Testis (tissue), 3 donors: ENCODE measurements around the gene WDR17. TPM values are rescaled to one million over a fixed set of nuclear protein-coding genes. Genes with fewer than 3 reads are reported as not detected.
A peak's percentile ranks its signal among the peaks of the same experiment; 100 is the strongest.

ENCODE experiments used
- DNase-seq: peaks from one replicate; pipeline ENCODE4 v3.0.0-alpha.2; 2019
- H3K27ac ChIP-seq, 2 donors: fragments of 200-600 bp; sonication (generic); one replicate each; pipeline ENCODE4 v1.5.1; 2019
- H3K27me3 ChIP-seq: fragments of 200-600 bp; sonication (generic); one replicate; pipeline ENCODE4 v1.5.1; 2019
- H3K36me3 ChIP-seq: fragments of 200-600 bp; sonication (generic); one replicate; pipeline ENCODE4 v1.5.1; 2017; ENCODE audit warnings: low read depth; ENCODE audit errors: missing control alignments
- H3K4me1 ChIP-seq: fragments of 200-600 bp; sonication (generic); one replicate; pipeline ENCODE4 v1.5.1; 2019
- H3K4me3 ChIP-seq, 2 donors: fragments of 200-600 bp; sonication (generic); one replicate each; pipeline ENCODE4 v1.5.1; 2017 to 2019
- H3K9me3 ChIP-seq: fragments of 200-600 bp; sonication (generic); one replicate; pipeline ENCODE4 v1.5.1; 2017
- POLR2A ChIP-seq: fragments of 450-650 bp; IDR thresholded peaks from one replicate; pipeline ENCODE4 v1.6.1; 2017; ENCODE audit warnings: antibody characterized with exemption, mild to moderate bottlenecking, moderate library complexity
- WGBS, 2 donors: methylation state at CpG; one replicate each; pipeline ENCODE4 v1.1.5; 2018; 5-methylcytosine and 5-hydroxymethylcytosine counted together
- intact Hi-C: fragments of 100-400 bp; cut with DNase I; formaldehyde crosslinking; loops from one replicate; pipeline ENCODE4 v1.15.1; 2023; ENCODE audit warnings: low total_unique reads
- polyA plus RNA-seq: library from polyadenylated mRNA; stranded (reverse); fragments of 350-450 nt; fragmentation: Illumina TruSeq; extraction: RNeasy Lipid Tissue Mini Kit (QIAGEN cat#74804); gene quantifications from one replicate; pipeline ENCODE4 v1.2.3, GENCODE V29; 2014; ENCODE audit warnings: low read depth, low replicate concordance; ENCODE audit not compliant: insufficient read depth
- total RNA-seq, 2 donors: library from RNA; depleted of rRNA; stranded (reverse); fragments of >200 nt; gene quantifications; one replicate each; pipeline ENCODE4 v1.2.3, GENCODE V29; 2016
- TF ChIP-seq, protein P1 (sequence below), 3 experiments: fragments of 450-650 bp in 2 of 3; fragments of 200-600 bp in 1 of 3; sonication (generic) in 1 of 3; IDR thresholded peaks; one replicate each; pipeline ENCODE4 v1.5.1; 2016 to 2019; ENCODE audit warnings: antibody characterized with exemption in 3 of 3, mild to moderate bottlenecking in 2 of 3, moderate library complexity in 1 of 3

WDR17 gene
- total and polyA plus RNA-seq, 3 donors from 2014 or later: 4.8 to 10.2 (median 9.3) TPM

DNA sequence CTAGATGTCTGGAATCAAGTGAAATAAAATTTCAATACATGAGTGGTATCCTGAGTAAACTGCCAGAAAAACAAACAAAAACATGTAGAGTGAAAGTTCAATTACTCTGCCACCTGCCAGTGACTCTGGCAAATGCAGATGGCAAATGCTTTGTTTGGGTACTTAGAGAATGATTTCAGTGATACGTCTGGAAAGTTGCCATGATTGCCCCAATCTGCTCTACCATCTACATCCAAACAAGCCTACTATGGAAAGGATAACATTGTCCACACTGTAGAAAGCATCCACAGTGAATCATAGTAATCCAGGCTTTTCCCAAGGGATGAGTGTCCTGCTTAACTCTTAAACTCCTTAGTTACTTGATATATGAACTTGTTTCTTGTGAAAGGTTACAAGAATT, 126.3 kb downstream of the WDR17 start:
- WGBS, 2 donors: 36 to 61% methylated on average over 1 of the region's 1 CpG
- no peak overlapping the region for H3K4me3 ChIP-seq
- H3K36me3 ChIP-seq: no peaks in the 10 kb centered on the region
- H3K4me1 ChIP-seq: no peaks in the 10 kb centered on the region
- TF ChIP-seq, protein P1, sequence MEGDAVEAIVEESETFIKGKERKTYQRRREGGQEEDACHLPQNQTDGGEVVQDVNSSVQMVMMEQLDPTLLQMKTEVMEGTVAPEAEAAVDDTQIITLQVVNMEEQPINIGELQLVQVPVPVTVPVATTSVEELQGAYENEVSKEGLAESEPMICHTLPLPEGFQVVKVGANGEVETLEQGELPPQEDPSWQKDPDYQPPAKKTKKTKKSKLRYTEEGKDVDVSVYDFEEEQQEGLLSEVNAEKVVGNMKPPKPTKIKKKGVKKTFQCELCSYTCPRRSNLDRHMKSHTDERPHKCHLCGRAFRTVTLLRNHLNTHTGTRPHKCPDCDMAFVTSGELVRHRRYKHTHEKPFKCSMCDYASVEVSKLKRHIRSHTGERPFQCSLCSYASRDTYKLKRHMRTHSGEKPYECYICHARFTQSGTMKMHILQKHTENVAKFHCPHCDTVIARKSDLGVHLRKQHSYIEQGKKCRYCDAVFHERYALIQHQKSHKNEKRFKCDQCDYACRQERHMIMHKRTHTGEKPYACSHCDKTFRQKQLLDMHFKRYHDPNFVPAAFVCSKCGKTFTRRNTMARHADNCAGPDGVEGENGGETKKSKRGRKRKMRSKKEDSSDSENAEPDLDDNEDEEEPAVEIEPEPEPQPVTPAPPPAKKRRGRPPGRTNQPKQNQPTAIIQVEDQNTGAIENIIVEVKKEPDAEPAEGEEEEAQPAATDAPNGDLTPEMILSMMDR (IDR thresholded peaks at IDR 0.05): no peak
- TF ChIP-seq POLR2A: no peak
- H3K9me3 ChIP-seq: no peaks in the 10 kb centered on the region
- H3K27ac ChIP-seq: no peak overlapping the region
- DNase-seq: no peak
- no peaks in the 10 kb centered on the region for H3K27me3 ChIP-seq
- intact Hi-C loops: no loop called here

DNA sequence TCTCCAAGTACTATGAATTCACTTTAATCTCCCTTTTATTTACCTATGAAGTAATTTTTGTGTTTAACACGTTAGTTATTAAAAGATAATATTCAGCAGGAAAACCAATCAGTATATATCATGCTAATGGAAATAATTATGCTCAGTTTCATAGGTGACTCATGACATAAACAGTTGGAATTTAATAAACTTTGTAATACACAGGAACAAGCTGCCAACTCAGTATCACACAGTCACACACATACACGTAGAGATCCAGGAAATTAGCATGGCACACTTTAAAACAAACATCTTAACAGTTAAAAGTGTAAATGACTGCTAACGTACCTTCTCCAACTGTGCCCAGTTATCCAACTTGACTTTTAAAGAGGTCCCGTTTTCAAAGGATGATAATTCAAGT, 127.5 kb downstream of the WDR17 start:
- WGBS, 2 donors: 50% methylated on average over 4 of the region's 4 CpGs
- no peak for DNase-seq
- no peaks in the 10 kb centered on the region for H3K27me3 ChIP-seq
- intact Hi-C loops: no loop called here
- no peaks in the 10 kb centered on the region for H3K4me1 ChIP-seq
- TF ChIP-seq, protein P1 (IDR thresholded peaks at IDR 0.05): no peak
- TF ChIP-seq POLR2A: no peak
- H3K27ac ChIP-seq: no peak overlapping the region
- H3K4me3 ChIP-seq: no peak overlapping the region
- no peaks in the 10 kb centered on the region for H3K9me3 ChIP-seq
- H3K36me3 ChIP-seq: no peaks in the 10 kb centered on the region

DNA sequence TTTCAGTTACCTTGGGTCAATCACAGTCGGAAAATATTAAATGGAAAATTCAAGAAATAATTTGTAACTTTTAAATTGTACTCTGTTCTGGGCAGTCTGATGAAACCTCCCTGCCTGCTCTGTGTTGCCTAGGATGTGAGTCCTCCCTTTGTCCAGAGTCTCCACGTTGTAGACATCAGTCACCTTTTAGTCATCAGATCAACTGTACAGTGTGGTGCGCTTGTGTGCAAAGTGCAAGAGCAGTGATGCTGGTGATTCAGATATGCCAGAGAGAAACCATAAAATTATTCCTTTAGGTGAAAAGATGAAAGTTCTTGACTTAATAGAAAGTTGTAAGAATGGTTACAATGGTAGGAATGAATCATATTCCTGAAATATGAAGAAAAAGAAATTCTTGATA, 128.3 kb downstream of the WDR17 start:
- intact Hi-C loops: no loop called here

DNA sequence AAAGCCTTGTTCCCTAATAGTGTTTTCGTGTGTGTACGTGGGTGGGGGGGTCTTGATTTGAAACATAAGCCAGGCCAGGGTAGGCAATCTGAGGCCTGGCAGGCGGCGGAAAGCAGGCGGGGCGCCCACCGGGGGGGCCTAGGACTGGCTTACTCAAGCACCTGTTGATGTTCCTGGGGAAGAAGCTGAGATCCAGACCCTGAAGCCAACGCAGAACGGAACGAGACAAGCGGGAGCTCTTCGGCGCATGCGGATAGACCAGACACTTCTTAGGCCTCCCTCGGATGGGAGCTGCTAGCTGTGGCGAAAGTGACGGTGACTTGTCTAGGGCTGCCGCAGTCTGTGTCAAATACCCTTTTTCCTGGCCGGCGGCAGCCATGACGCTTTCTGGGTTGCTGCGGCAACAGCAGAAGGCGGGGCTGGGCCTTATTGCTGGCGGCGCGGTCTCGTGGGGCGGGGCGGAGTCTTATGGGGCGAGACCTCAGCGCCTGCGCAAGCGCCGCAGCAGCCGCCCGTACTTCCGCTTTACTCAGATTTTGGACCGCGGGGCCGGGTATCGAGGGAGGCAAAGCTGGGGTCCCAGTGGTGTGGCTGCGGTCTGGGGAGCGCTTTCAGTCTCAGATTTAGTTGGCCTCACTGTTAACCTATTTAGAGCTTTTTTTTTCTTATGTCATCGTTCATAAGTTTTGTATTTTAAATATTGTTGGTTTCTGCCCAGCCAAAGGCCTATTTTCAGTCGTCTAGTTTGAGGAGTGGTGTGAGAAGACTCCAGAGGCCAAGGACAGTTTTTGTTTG, 129.7 kb downstream of the WDR17 start, which contains the start of gene SPATA4:
Gene SPATA4 (minus strand): TSS at position 402 of the 795 bp plus-strand sequence. CDS start 23 bp downstream, at position 379.
- Histone ChIP-seq H3K4me3 (peak within 1 kb of the TSS; percentile 64 to 76), H3K9me3 (no peaks in the 10 kb centered on the region), H3K36me3 (no peaks in the 10 kb centered on the region), H3K27me3 (no peaks in the 10 kb centered on the region), H3K4me1 (no peaks in the 10 kb centered on the region), H3K27ac (peak within 1 kb of the TSS; percentile 52 to 73)
- WGBS, 2 donors: 0% methylated on average over 44 of the region's 45 CpGs
- TF ChIP-seq, protein P1 (IDR thresholded peaks at IDR 0.05): no peak
- no peak for TF ChIP-seq POLR2A
- DNase-seq: peak; percentile 97
- intact Hi-C loops: no loop called here

More for the DNA sequence above, 128.3 kb downstream of the WDR17 start:
- Histone ChIP-seq H3K4me3 (no peak overlapping the region), H3K27me3 (no peaks in the 10 kb centered on the region), H3K9me3 (no peaks in the 10 kb centered on the region), H3K36me3 (no peaks in the 10 kb centered on the region), H3K4me1 (no peaks in the 10 kb centered on the region), H3K27ac (no peak overlapping the region)
- no peak for DNase-seq
- TF ChIP-seq POLR2A: no peak
- TF ChIP-seq, protein P1 (IDR thresholded peaks at IDR 0.05): no peak
- WGBS, 2 donors: 57 to 61% methylated on average over 3 of the region's 3 CpGs
